ENCODE measurements around the gene PTPRH.
A peak's percentile ranks its signal among the peaks of the same experiment; 100 is the strongest.
"Not testable (repeated sequence)": the region's sequence is repeated elsewhere in the genome, so short reads cannot be mapped to it uniquely, and the experiment has no call there.

Gene PTPRH

DNA sequence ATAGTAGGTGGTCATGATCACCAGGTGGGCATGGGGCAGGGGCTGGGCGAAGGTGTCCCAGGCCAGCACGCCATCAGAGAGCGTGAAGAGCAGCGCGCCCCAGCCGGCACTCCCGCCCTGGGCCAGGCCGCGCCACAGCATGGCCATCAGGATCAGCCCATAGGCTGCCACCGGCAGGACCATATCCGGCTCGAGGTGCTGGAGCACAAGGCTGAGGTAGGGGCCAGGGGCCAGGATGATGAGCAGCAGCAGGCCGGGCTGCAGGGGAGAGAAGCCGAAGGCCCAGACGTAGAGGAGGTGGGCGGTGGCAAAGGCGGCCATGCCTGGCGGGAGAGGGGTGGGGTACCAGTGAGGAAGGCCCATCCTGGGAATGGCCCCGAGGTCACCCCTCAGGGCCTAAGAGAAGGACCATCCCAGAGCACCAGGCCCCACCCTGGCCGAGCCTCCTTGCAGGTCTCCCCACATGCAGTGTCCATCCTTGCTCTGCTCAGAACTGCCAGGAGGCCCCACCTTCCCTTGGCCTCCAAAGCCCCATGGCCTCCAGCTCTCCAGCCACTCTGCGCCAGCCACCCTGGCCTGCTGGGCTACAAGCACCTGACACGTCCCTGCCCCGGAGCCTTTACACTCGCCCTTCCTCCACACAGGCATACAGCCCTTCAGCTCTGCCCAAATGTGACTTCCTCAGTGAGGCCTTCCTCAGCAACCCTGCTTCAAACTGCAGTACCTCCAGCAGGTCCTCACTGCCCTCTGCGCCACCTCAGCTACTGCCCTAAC is 18.1 kb upstream of the PTPRH start:
- TF ChIP-seq POLR2A (IDR thresholded peaks at IDR 0.05; ENCODE audit: low read length) (no peak), GATA1 (IDR thresholded peaks at IDR 0.05; ENCODE audit: low read depth, low read length) (no peak)
- DNase-seq = no peak

DNA sequence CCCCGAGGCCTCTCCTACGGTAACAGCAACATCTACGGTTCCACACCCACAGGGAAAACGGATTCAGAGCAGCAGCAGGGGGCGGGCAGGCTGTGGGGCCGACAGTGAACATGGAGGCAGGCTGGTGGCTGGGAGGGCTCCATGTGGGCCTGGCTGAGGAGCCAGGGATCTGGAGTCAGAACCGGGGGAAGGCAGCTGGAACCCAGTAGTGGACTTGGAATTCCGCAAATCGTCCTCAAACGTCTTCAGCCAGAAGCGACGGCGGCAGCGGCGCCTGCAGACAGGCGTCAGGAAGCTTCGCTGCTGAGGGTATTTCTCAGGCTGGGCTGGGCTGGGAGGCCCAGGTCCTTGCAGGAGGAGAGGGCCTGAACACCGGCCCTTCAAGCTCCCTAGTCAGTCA is 17.5 kb upstream of the PTPRH start:
- TF ChIP-seq GATA1 (IDR thresholded peaks at IDR 0.05; ENCODE audit: low read depth, low read length) (no peak), POLR2A (IDR thresholded peaks at IDR 0.05; ENCODE audit: low read length) (no peak)

DNA sequence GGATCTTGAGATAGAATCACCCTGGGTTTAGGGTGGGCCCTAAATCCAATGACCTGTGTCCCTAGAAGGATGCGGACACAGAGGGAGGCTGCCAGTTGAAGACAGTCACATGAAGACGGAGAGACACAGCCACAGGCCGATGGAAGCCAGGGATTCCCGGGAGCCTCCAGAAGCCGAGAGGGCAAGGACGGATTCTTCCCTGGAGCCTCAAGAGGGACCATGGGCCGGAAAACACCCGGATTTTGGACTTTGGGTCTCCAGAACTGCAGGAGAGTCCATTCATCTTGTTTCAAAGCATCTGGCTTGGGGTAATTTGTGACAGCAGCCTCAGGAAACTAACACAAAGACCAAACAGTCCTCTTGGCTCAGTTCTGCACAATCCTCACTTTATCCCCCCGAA is 17.0 kb upstream of the PTPRH start:
- DNase-seq = no peak
- TF ChIP-seq GATA1 (IDR thresholded peaks at IDR 0.05; ENCODE audit: low read depth, low read length) = no peak
- TF ChIP-seq POLR2A (IDR thresholded peaks at IDR 0.05; ENCODE audit: low read length) = no peak

More for the DNA sequence above, 17.5 kb upstream of the PTPRH start:
- DNase-seq = no peak

DNA sequence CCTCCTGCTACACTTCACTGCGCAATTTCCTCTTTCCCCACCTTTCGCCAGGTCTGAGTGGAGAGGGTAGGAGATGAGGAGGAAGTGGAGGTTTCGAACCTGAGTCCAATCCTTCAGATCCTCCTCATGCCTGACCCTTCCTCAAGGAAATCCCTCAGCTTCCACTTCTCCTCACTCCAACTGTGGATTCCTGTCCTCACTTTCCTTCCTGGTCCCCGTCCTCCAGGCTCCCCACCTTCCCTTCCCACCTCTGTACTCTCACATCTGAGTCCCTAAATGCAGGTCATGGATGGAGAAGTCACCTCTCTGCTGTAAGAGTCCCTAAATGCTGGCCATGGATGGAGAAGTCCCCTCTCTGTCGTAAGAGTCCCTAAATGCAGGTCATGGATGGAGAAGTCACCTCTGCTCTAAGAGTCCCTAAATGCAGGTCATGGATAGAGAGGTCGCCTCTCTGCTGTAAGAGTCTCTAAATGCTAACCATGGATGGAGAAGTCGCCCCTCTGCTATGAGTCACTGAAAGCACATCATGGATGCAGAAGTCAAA is 16.2 kb upstream of the PTPRH start:
- no peak for DNase-seq
- TF ChIP-seq POLR2A (IDR thresholded peaks at IDR 0.05; ENCODE audit: low read length) (no peak), GATA1 (IDR thresholded peaks at IDR 0.05; ENCODE audit: low read depth, low read length) (no peak)

GRCh38 chr19:55224679-55225414 is 15.5 kb upstream of the PTPRH start:
- DNase-seq = not testable (repeated sequence)

GRCh38 chr19:55224038-55224665 is 14.9 kb upstream of the PTPRH start:
- TF ChIP-seq GATA1 (IDR thresholded peaks at IDR 0.05; ENCODE audit: low read depth, low read length) (no peak), POLR2A (IDR thresholded peaks at IDR 0.05; ENCODE audit: low read length) (no peak)

DNA sequence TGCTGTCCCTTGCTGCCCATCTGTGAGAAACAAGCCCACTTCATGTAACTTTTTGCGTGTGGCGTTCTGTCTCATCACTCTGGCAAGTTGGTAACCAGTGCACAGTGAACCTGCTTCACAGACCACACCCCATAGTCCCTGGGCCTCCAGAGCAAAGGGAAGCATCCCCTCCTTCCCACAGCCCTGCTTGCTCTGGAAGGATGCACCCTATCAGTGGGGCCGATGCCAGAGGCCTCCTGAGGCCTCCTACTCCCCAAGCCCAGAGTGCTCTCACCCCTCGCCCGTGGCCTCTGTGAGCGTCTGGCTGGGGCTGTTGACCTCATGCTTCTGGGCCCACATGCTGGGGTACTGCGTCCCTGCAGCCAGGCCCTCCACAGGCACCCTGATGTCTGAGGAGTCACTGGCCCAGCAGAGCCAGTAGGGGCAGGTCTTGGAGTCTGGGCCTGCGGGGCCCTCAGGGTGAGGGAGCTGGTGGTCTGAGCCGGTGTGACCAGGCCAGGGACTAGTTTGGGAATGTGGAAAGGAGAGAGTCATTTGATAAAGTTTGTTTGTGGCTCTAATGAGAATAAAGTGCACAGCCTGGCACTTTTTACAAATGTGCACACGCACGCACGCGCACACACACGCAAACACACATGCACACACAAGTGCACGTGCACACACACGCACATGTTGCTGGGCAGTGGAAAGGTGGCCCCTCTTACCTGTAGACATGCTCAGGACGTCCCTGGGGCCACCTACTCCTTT is 14.2 kb upstream of the PTPRH start:
- no peak for TF ChIP-seq POLR2A (IDR thresholded peaks at IDR 0.05; ENCODE audit: low read length)
- no peak for TF ChIP-seq GATA1 (IDR thresholded peaks at IDR 0.05; ENCODE audit: low read depth, low read length)
- no peak for DNase-seq

More at GRCh38 chr19:55224038-55224665, 14.9 kb upstream of the PTPRH start:
- DNase-seq = no peak

- DNase-seq = peak in 1 of 2 experiments; percentile 19
Observed at GRCh38 chr19:55220525-55220924, 11.2 kb upstream of the PTPRH start.

DNA sequence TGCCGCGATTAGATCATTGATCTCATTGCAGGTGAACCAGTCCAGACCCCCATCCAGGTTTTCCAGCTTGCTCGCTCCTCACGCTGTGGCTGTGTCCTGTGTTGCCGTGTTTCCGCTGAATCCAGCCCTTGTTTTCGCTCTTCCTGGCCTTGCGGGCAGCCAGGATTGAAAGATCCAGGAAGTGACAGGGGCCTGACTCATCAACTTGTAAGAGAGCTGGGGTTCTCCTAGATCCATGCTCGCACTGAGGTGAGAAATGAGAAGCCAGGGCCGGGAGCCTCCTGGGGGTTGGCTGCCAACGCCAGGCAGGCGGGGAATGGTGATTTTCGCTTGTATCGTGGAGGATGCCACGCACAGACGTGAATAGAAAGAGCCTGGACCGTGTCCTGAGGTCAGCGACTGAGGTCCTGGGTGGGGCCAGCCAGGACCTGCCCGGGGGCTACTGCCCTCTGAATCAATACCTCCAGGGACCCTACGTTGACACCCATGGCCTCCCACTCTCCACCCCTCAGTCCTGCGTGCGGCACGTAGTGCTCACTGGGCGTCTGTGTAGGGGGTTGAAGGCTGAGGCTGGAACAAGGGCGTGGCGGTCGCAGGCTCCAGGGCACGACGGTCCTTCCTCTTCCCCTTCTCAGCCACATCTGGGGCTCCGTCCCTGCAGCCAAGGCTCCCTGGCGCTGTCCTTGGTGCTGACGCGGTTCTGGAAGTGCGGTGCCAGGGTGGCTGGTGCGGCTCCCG is 7.3 kb upstream of the PTPRH start:
- peak; percentile 66 to 83 for DNase-seq
- TF ChIP-seq GATA1 (IDR thresholded peaks at IDR 0.05; ENCODE audit: low read depth, low read length) (no peak), POLR2A (IDR thresholded peaks at IDR 0.05; ENCODE audit: low read length) (peak; percentile 39)

More at GRCh38 chr19:55220525-55220924, 11.2 kb upstream of the PTPRH start:
- TF ChIP-seq GATA1 (IDR thresholded peaks at IDR 0.05; ENCODE audit: low read depth, low read length) (no peak), POLR2A (IDR thresholded peaks at IDR 0.05; ENCODE audit: low read length) (no peak)

DNA sequence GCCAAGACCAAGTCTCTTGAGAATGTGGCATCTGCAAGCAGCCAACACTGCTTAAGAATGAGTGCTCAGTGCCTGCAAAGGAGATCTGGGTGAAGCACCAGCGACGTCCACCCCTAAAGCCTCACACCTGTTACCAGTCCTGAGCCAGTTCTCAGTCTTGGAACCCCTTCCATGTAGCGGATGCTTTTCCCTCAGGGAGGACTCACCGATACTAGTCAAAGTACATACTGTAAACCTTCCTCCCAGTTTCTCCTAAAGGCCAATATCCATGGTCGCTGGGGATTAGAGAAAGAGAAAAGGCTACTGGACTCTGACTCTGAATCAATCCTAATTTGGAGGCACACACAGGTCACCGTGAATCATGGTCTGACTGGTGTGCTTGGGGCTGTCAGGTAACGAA is 4.2 kb upstream of the PTPRH start:
- TF ChIP-seq GATA1 (IDR thresholded peaks at IDR 0.05; ENCODE audit: low read depth, low read length) (no peak), POLR2A (IDR thresholded peaks at IDR 0.05; ENCODE audit: low read length) (no peak)
- DNase-seq = no peak

GRCh38 chr19:55212447-55212846 is 3.1 kb upstream of the PTPRH start:
- TF ChIP-seq GATA1 (IDR thresholded peaks at IDR 0.05; ENCODE audit: low read depth, low read length) = no peak
- DNase-seq = peak; percentile 59 to 69

DNA sequence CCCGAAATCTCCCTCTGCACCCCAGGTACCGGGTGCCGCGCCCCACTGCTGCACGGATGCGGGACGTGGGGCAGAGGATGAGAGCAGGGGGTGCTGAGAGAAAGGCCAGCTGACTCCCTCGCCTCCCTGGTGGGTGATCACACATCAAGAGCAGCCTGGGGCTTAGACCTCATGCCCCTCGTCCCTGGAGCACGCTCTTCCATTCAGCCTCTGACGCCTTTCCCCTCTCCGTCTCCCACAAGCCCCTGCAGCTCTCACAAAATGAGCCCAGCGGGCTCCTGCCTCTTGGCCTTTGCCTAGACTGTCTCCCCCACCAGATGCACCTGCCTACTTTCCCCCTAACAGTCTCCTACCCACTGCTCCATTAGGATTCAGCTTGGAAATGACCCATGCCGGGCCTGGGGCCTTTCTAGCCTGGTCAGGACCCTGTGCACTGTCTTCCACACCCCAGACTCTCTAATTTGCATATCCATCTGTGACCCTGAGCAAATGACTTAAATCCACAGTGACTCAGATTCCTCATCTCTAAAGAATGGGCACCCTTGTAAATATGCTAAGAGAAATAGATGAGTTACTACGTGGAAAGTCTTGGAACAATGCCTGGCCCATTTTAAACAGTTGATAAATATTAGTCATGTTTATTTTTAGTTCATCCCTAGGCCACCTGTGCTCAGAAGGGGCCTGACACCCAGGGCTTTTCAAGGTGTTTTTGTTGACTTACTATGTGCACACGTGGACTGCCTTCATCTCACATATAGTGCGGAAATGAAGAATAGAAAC is 582 bp upstream of the PTPRH start:
- no peak for DNase-seq
- TF ChIP-seq GATA1 (IDR thresholded peaks at IDR 0.05; ENCODE audit: low read depth, low read length) (no peak), POLR2A (IDR thresholded peaks at IDR 0.05; ENCODE audit: low read length) (no peak)
